ENCODE results near the gene TRAPPC2L.
"Not testable (repeated sequence)": the region's sequence is repeated elsewhere in the genome, so short reads cannot be mapped to it uniquely, and the experiment has no call there.

Gene TRAPPC2L

DNA sequence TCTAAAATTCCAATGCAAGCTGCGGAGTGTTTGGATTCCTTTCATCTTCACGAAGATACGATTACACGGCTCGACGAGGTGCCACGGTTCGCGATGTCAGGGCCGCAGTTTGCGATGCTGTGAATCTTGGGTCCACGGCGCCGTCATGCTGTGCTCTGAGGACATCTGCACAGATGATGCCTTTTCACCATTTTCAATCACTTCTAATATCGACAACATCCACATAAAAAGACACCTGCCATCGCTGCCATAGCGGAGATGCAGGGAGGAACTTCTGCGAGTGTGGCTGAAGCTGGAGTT lies 38.4 kb upstream of the TRAPPC2L start:
- DNase-seq (ENCODE audit: low read depth in 2 of 2), result no peak

DNA sequence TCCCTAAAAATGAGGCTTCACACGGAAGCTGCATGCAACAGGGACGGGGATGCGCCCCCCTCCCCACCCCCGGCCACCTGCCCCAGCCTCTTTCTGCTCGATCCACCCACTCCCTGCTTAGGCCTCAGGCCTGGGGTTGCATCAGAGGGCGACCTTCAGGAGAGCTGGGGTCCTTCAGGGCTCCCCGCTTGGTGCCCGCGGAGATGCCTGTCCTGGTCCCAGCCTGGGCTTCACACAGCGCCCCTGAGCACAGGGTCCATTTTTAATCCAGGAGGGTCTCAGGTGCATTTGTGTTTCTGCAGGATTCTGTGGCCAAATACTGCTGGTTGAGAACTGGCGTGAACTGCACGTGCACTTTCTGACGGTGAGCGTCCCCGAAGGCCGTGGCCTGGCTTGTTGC lies 37.8 kb upstream of the TRAPPC2L start:
- DNase-seq (ENCODE audit: low read depth in 2 of 2), result no peak

DNA sequence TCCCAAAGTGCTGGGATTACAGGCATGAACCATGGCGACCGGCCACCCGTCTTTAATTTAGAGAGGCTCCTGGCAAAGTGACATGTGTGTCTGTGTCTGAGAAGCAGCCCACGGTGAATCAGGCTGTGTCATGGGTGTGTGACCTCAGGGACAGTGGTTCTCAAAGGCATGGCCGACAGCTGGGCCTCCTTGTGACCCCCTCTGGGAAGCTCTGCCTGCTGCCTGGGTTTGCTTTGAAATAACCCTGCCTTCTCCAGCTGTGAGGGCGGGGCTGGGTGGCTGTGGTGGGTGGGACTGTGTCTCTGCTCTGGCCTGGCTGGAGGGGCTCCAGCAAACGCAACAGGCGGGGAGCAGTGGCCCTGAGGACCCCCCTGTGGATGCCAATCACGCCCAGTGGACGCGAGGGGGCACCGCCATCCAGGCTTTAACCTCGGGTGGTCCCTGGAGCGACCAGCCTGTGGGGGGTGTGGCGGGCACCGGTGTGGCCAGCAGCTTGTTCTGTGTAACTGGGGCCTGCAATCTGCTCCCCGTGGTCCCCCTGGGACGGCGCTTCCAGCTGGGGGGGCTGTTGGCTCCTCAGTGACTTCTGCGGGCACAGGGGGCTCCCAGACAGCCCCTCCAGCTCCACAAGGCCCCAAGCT lies 36.4 kb upstream of the TRAPPC2L start:
- DNase-seq (ENCODE audit: low read depth in 2 of 2), result no peak

DNA sequence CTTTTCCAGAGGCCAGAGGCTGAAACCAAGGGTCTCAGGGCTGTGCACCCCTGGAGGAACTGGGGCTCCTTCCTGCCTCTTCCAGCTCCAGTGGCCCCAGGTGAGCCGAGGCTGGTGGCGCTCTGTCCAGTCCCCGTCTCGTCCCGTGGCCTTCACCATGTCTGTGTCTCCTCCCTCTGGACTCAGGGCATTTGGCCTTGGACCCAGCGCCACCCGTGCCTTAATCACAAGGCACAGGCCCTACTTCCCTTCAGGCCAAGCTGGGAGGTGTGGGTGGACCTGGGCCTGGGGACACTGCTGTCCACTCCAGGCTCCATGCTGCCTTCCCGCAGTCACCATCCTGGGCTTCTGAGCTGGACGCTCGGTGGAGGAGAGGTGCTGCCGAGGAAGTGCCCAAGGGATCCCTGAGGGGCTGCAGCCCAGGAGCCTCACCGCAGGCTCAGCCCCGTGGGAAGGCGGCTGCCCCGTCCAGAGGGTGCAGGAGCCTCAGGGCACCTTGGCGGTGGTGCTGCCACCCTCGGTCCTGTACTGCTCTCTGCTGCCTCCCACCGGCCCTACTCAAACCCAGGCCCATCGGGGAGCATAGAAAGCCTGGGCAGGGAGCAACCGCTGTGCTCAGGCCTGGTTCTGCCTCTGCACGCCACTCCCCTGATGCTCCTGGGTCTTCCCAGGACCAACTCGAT lies 35.6 kb upstream of the TRAPPC2L start:
- no peak for DNase-seq (ENCODE audit: low read depth in 2 of 2)

DNA sequence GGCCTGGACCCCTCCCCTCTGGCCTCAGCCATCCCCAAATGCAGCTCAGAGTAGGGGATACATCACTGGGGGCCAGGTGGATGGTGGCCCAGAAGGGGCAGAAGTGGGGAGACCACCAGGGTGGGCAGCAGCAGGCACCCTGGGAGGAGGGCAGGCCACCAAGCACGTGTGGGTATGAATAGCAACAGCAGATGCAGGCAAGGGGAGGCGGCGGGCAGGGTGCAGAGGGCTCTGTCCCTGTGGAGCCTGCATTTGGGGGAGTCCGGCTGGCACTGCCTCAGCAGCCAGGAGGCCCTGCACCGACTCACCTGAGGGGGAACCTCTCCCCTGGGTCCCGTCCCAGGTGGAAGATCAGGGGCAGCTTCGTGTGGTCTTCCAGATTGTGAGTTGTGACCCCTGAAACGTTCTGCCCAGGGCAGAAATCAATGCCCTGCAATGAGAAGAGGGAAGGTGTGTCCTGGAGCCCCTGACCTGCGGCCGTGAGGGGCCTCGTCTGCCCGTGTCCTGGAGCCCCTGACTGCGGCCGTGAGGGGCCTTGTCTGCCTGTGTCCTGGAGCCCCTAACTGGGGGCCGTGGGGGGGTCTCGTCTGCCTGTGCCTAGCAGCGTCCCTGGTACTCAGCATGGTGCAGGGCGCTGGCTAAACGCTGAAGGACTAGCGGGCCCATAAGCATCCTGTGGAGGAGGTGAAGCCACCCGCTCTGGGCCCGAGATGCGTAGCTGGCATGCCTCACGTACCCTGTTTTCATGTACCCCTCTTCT lies 34.5 kb upstream of the TRAPPC2L start:
- no peak for DNase-seq (ENCODE audit: low read depth in 2 of 2)

DNA sequence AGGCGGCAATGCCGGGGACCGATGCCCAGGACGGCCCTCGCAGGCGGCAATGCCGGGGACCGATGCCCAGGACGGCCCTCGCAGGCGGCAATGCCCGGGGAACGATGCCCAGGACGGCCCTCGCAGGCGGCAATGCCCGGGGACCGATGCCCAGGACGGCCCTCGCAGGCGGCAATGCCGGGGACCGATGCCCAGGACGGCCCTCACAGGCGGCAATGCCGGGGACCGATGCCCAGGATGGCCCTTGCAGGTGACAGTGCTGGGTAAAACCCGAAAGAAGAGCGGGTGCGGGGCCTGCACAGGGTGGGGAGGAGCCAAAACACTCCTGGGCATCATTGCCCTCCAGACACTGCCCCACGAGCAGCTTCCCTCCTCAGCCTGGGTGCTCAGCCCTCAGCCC lies 33.3 kb upstream of the TRAPPC2L start:
- DNase-seq (ENCODE audit: low read depth in 2 of 2), result not testable (repeated sequence)

DNA sequence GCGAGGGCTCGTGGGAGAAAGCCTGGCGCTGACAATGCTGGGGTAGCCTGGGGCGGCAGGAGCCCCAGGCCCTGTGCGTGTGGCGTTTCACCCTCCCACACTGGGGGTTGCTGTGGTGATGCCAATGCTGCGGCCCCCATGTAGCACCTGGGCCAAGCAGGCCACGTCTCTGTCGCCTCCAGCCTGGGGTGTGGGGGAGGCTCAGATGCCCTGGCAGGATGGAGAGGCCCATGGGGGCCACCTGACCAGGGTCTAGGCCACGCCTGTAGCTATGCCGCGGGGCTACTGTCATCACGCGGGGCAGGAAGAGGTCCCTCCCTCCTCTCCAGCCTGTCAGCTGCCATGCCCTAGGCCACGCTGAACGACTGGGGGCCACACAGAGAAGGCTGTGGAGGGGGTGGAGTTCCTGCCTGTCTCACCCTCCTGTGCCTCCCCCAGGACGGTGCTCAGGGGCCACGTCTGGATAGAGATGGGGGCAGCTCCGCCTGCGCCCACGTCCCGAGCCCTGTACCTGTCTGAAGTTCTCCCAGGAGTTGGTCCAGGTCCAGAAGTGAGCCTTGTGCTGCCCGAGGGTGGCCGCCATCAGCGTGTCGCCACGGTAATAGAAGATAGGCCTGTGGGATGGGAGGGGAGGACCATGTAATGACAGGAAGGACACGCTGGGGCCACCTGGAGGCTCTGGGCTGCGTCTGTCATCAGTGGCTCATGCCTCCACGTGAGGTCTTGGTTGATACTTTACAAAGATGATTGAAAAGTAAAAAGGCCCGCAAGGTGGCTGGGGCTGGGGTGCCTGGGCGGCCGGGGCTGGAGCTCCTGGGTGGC lies 32.5 kb upstream of the TRAPPC2L start:
- no peak for DNase-seq (ENCODE audit: low read depth in 2 of 2)

DNA sequence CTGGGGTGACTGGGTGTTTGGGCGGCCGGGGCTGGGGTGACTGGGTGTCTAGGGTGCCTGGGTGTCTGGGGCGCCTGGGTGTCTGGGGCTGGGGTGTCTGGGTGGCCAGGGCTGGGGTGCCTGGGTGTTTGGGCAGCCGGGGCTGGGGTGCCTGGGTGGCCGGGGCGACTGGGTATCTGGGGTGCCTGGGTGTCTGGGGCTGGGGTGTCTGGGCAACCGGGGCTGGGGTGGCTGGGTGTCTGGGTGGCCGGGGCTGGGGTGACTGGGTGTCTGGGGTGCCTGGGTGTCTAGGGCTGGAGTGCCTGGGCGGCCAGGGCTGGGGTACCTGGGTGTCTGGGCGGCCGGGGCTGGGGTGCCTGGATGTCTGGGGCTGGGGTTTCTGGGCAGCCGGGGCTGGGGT lies 31.8 kb upstream of the TRAPPC2L start:
- DNase-seq (ENCODE audit: low read depth in 2 of 2), result no peak

DNA sequence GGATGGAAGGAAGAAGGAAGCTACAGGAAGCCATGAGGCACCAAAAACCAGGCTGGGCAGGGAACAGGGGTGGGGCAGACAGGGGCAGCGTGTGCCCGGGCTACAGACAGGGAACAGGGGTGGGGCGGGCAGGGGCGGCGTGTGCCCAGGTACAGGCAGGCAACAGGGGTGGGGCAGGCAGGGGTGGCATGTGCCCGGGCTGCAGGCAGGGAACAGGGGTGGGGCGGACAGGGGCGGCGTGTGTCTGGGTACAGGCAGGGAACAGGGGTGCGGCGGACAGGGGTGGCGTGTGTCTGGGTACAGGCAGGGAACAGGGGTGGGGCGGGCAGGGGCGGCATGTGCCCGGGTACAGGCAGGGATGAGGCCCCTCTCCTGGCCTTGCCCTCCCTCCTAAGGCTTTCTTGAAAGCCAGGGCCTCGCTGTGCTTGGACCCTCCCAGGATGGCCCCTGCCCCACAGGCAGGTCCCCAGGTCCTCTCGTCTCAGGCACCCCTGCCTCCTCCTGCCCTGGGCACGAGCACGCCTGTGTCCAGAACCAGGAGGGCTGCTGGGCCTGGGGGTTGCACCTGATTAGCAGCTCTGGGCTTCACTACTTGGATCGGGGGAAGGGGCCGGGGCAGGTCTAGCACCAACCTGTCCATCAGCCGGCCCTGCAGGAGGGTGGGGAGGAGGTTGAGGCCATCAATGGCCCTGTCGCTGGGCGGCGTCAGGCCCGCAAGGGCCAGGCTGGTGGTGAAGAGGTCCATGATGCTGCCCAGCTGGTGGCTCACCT lies 30.7 kb upstream of the TRAPPC2L start:
- no peak for DNase-seq (ENCODE audit: low read depth in 2 of 2)

DNA sequence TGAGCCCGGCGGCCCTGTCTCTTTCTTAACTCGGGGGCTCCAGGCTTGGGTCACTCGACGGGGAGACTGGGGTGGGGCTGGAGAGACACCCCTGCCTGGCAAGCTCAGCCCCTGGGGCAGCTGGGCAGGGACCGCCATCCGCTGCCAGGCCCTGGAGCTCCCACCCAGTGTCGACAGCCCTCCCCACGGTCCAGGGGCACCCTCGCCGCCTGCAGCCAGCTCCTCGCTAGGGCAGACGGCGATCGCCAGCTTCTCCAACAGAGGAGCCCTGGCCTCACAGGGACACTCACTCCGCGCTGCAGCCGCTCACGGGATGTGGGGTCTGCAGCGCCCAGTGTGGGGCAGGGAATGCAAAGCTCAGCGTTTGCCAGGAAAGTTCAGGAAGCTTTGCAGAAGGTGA lies 29.2 kb upstream of the TRAPPC2L start:
- DNase-seq (ENCODE audit: low read depth in 2 of 2), result no peak

DNA sequence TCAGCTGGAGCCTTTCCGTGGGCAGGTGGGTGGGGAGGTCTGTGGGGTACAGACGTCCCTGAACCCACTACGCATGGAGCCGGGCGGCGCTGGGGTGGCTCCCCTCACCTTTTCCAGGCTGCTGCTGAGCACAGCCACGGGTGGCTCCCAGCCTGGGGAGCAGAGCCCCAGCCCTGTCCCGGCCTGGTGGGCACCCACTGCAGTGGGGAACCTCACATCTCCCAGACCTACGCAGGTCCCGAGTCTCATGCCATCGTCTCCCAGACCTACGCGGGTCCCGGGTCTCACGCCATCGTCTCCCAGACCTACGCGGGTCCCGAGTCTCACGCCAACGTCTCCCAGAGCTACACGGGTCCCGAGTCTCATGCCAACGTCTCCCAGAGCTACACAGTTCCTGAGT lies 28.2 kb upstream of the TRAPPC2L start:
- DNase-seq (ENCODE audit: low read depth in 2 of 2), result no peak

DNA sequence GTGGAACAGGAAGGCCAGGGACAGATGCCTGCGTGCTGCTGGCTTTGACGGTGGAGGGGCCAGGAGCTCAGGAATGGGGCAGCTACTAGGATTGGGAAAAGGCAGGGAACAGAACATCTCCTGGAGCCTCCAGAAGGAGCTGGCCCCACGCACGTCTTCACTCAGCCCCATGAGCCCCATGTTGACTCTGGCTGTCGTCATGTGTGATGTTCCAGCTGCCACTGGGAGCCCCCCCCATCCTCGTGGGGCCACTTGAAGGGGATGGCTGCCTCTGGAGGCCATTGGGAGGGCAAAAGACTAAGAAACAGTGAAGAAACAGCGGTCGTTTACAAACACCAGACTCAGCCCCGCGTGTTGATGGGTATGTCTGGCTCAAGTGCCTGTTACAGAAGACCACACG lies 26.7 kb upstream of the TRAPPC2L start:
- DNase-seq (ENCODE audit: low read depth in 2 of 2), result no peak

DNA sequence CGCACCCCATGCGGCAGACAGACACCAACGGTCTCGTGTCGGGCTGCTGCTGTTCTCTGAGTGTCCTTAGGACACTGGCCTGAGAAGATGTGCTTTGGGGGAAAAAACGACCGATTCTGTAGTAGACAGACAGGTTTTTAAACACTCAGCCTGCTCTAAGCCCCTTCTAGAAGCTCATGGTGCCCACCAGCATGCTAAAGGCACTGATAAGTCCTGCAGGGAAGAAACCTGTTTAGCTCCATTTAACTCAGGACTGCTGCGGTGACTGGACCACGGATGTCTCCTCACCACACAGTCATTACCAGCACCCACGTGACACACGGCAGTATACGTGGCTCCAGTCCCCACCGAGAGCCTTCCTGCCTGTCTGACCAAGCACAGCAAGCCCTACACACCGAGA lies 26.1 kb upstream of the TRAPPC2L start:
- DNase-seq (ENCODE audit: low read depth in 2 of 2), result no peak

DNA sequence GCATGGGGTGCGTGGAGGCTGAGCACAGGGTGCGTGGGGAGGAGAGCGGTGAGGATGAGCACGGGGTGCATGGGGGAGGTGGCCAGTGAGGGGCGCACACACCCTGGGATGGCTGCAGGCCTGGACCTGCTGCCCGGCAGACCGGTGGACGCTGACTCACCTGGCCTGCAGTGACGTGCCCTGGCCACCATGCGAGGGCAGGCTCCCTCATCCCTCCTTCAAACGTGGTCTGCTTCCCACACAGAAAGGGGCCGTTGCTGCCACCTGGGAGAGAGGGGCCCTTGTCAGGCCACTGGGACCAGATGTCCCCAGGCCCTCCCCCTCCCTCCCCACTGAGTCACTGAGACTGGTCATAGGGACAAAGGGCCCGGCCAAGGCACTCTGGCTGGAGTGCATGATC lies 25.1 kb upstream of the TRAPPC2L start:
- no peak for DNase-seq (ENCODE audit: low read depth in 2 of 2)

DNA sequence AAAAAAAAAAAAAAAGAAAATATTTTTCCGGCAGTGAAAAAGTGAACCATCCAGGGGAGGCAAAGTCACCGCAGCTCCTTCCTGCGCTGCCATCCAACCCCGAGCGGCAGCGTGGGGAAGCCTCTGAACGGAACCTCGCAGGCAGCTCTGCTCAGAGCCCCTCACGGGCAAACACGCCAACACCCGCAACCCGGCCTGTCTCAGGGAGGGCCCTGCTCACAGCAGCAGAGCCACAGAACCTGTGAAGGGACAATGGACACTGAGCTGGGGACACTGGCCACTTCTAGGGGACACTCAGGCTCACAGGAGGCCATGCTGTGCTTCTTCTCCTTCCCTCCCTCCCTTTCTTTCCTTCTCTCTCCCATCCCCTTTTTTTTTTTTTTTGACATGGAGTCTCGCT lies 23.8 kb upstream of the TRAPPC2L start:
- DNase-seq (ENCODE audit: low read depth in 2 of 2), result no peak

DNA sequence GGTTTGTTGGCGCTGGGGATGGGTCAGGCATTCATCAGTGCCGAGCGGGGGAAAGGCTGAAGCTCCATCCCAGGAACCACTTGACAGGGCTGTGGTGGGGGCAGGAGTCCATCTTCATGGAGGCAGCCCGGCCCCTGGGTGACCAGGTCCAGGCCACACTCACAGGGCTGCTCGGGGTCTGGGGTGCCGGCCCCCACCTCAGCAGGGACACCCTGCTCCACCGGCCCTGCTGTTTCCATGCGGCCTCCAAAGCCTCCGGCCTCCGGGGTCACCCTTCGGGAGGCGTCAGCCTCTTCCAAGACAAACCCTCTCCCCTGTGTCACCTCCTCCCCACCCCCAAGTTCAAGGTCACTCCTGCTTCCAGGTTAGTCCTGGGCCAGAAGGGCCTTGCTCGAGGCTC lies 22.3 kb upstream of the TRAPPC2L start:
- DNase-seq (ENCODE audit: low read depth in 2 of 2), result no peak

DNA sequence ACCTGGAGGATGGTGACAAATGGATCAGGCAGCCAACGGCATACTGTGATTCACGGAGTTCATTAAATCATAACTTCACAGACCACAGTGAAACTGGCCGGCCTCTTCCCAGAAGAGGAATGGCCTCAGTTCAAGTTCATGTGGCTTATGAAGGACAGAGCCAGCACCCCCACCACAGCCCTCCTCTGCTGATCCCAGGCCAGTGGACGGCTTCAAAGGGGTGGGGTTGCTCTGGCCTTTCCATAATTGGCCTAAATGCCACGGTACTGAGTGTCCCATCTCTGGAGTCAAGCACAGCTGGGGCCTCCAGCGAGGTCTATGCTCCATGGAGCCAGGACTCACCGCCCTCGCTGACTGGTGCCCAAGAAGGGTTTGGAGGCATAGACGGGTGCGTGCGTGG lies 21.5 kb upstream of the TRAPPC2L start:
- DNase-seq (ENCODE audit: low read depth in 2 of 2), result no peak

DNA sequence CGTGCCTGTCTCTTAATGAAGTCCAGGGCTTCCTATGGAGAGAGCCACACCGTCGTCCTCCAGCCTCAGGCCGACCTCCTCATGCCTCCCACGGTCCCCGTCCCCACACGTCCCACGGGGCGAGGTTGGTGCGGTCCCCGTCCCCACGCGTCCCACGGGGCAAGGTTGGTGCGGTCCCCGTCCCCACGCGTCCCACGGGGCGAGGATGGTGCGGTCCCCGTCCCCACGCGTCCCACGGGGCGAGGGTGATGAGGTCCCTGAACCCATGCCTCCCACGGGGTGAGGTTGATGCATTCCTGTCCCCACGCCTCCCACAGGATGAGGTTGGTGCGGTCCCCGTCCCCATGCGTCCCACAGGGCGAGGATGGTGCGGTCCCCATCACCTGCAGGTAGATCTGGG lies 21.1 kb upstream of the TRAPPC2L start:
- DNase-seq (ENCODE audit: low read depth in 2 of 2), result no peak

DNA sequence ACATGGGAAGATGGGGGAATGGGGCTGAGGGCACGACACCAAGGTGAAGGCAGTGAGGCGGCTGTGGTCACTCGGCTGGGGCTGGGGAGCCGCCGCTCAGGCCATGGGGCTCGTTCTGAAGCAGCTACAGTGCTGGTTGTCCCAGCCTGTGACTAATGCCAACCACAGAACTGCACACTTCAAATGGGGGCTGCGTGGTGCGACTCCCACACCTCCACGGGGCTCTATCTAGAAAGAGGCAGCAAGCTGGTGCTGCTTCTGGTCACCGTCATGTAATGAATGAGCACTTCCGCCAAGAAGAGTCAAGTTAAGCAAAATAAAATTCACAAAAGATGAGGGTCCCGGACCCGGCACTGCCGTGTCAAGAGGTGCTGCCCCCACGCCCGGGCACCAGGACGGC lies 20.1 kb upstream of the TRAPPC2L start:
- DNase-seq (ENCODE audit: low read depth in 2 of 2), result no peak

DNA sequence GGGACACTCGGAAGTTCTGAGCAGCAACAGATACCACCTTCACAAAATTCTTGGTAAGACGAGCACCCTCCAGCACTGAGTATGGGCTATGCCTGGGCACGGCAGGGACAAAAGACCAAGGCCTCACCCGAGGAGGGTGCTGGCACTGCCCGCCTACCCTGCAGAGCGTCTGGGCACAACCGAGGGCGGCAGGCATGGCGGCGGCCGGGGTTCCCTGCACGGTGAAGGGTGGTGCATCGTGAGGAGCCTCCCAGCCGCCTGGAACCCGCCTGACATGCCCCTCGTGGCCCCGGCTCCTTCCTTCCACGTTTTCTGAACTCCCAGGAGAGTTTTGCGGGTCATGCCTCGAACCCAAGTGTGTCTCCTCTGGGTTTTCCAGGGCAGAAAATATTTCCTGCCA lies 19.1 kb upstream of the TRAPPC2L start:
- no peak for DNase-seq (ENCODE audit: low read depth in 2 of 2)

DNA sequence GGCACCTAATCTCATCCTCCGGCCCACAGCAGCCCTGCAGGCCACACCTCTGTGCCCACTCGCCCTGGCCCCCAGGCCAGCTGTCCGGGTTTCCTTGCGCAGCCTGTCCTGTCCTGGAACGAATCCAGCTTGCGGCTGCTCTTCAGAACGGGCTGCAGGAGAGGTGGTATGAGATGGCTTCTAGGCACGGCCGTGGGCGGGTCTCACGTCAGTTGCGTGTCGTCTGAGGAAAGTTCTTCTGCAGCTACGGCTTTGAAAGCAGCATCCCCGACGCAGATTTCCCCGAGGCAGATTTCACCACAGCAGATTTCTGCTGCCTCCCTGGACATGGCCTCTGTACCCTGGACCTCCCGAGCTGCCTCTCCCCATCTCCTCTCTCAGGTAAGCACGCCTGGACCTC lies 18.4 kb upstream of the TRAPPC2L start:
- DNase-seq (ENCODE audit: low read depth in 2 of 2), result no peak

DNA sequence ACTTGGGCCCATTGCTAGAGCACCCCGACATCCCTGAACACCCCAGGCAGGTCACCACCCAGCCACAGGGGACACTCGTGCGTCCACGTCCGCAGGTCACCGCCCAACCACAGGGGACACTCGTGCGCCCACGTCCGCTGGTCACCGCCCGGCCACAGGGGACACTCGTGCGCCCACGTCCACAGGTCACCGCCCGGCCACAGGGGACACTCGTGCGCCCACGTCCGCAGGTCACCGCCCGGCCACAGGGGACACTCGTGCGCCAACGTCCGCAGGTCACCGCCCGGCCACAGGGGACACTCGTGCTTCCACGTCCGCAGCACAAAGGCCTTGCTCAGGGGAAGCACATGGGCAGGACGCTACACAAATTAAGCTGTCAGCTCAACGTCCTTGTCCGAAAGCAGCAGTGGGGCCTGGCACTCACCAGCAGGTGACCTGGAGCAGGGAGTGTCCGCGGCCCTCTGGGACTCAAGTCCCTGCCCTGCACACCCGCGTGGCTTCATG lies 17.8 kb upstream of the TRAPPC2L start:
- no peak for DNase-seq (ENCODE audit: low read depth in 2 of 2)
